PC-3 (cell line): ENCODE measurements around the gene ZNF100.
"Not testable (repeated sequence)": the region's sequence is repeated elsewhere in the genome, so short reads cannot be mapped to it uniquely, and the experiment has no call there.

Source experiments
- EZH2 ChIP-seq: fragments of 300-600 bp; sonication (generic); IDR thresholded peaks from one replicate; pipeline ENCODE4 v1.6.1; 2017; ENCODE audit warnings: antibody characterized with exemption, mild to moderate bottlenecking, low read length; ENCODE audit not compliant: unreplicated experiment
- EZH2phosphoT487 ChIP-seq: fragments of 300-600 bp; sonication (generic); IDR thresholded peaks from 2 replicates; pipeline ENCODE4 v1.6.1; 2018; ENCODE audit warnings: mild to moderate bottlenecking, antibody characterized with exemption, low read length, borderline replicate concordance
- TF ChIP-seq, protein P1 (sequence below): fragments of 300-600 bp; sonication (generic); conservative IDR thresholded peaks from 2 replicates; pipeline ENCODE4 v1.5.1; 2017; ENCODE audit warnings: antibody characterized with exemption, low read depth, mild to moderate bottlenecking, low read length

GRCh38 chr19:21808400-21809000, 41.1 kb upstream of the ZNF100 start:
- TF ChIP-seq, protein P1, sequence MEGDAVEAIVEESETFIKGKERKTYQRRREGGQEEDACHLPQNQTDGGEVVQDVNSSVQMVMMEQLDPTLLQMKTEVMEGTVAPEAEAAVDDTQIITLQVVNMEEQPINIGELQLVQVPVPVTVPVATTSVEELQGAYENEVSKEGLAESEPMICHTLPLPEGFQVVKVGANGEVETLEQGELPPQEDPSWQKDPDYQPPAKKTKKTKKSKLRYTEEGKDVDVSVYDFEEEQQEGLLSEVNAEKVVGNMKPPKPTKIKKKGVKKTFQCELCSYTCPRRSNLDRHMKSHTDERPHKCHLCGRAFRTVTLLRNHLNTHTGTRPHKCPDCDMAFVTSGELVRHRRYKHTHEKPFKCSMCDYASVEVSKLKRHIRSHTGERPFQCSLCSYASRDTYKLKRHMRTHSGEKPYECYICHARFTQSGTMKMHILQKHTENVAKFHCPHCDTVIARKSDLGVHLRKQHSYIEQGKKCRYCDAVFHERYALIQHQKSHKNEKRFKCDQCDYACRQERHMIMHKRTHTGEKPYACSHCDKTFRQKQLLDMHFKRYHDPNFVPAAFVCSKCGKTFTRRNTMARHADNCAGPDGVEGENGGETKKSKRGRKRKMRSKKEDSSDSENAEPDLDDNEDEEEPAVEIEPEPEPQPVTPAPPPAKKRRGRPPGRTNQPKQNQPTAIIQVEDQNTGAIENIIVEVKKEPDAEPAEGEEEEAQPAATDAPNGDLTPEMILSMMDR = not testable (repeated sequence)
- not testable (repeated sequence) for TF ChIP-seq EZH2phosphoT487, EZH2
